HL-60 (cell line): ENCODE results near the gene ENDOU.

ENCODE experiments used
- POLR2AphosphoS5 ChIP-seq: IDR thresholded peaks from 2 replicates; pipeline ENCODE4 v1.6.1; 2012; ENCODE audit warnings: low read depth
- TF ChIP-seq, protein P1 (sequence below): IDR thresholded peaks from one replicate; pipeline ENCODE4 v1.5.1; 2011; ENCODE audit warnings: low read length, control low read depth, inconsistent platforms; ENCODE audit not compliant: insufficient read depth

DNA sequence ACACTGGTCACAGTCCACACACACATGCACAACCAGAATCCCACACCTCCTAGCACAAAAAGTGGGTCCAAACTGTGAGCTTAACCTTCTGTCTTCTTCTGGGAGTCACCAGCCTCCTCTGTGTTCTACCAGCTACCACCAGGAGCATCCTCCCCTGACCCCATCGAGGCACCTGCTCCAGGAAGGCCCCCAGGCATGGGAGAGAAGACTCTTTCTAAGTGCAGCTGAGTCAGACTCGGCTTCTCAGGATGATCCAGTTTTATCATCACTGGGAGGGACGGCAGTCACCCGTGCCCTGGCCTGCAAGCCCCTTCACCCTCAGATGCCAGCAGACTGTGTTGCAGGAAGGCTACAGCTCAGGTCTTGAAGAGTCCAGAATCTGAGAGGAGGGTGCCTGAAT, 7.9 kb upstream of the ENDOU start:
- TF ChIP-seq, protein P1, sequence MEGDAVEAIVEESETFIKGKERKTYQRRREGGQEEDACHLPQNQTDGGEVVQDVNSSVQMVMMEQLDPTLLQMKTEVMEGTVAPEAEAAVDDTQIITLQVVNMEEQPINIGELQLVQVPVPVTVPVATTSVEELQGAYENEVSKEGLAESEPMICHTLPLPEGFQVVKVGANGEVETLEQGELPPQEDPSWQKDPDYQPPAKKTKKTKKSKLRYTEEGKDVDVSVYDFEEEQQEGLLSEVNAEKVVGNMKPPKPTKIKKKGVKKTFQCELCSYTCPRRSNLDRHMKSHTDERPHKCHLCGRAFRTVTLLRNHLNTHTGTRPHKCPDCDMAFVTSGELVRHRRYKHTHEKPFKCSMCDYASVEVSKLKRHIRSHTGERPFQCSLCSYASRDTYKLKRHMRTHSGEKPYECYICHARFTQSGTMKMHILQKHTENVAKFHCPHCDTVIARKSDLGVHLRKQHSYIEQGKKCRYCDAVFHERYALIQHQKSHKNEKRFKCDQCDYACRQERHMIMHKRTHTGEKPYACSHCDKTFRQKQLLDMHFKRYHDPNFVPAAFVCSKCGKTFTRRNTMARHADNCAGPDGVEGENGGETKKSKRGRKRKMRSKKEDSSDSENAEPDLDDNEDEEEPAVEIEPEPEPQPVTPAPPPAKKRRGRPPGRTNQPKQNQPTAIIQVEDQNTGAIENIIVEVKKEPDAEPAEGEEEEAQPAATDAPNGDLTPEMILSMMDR, result no peak
- no peak for TF ChIP-seq POLR2AphosphoS5
